GM12891 (cell line): Measurements from ENCODE around the gene TMEM167A.

Experiments used
- PAX5 ChIP-seq: IDR thresholded peaks from 2 replicates; pipeline ENCODE4 v1.6.1; 2011; ENCODE audit warnings: low read length, moderate library complexity, mild to moderate bottlenecking; ENCODE audit not compliant: insufficient read depth, severe bottlenecking
- SPI1 ChIP-seq: IDR thresholded peaks from 2 replicates; pipeline ENCODE4 v1.6.1; 2011; ENCODE audit warnings: low read depth, low read length, control low read depth

DNA sequence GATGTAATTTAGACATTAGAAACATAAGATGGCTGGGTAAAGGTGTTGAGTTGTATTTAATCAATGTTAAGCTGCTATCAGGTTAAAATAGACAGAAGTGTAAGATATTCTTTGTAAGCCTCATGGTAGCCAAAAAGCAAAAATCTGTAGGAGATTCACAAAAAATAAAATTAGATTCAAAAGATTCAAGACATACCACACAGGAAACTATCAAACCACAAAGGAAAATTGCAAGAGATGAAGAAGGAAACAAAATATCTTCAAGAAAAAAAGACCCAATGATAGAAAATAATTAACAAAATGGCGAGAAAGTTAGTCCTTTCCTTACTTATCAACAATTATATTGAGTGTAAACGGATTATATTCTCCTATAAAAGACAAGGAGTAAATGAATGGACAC is 15.4 kb upstream of the TMEM167A start:
- TF ChIP-seq PAX5: no peak
- TF ChIP-seq SPI1: no peak
